Breast epithelium (tissue), 4 donors: Measurements from ENCODE around the gene SLC9A3. TPM values are rescaled to one million over a fixed set of nuclear protein-coding genes. Genes with fewer than 3 reads are reported as not detected.

Experiments used
- DNase-seq, 2 donors: peaks; one replicate each; pipeline ENCODE4 v3.0.0-alpha.2; 2019; ENCODE audit warnings: low spot score in 2 of 2
- H3K27ac ChIP-seq, 2 donors: fragments of 200-600 bp; sonication (generic) in 1 of 2; one replicate each; pipeline ENCODE4 v1.5.1; 2016 to 2019; ENCODE audit warnings: mild to moderate bottlenecking in 1 of 2
- H3K27me3 ChIP-seq, 2 donors: fragments of 200-600 bp; sonication (generic) in 1 of 2; one replicate each; pipeline versions ENCODE4 v1.5.1 to v1.6.0; 2017 to 2019; ENCODE audit warnings: control low read depth in 1 of 2, mild to moderate bottlenecking in 1 of 2
- H3K36me3 ChIP-seq: fragments of 200-600 bp; one replicate; pipeline ENCODE4 v1.5.1; 2019
- H3K4me1 ChIP-seq, 2 donors: fragments of 200-600 bp; sonication (generic); one replicate each; pipeline ENCODE4 v1.5.1; 2016 to 2019; ENCODE audit warnings: control low read depth in 1 of 2
- H3K4me3 ChIP-seq, 3 donors: fragments of 200-600 bp; sonication (generic); 1 replicate in 2 of 3; 2 replicates in 1 of 3; pipeline ENCODE4 v1.5.1; 2016 to 2019; ENCODE audit warnings: mild to moderate bottlenecking in 3 of 3, moderate library complexity in 2 of 3
- H3K9me3 ChIP-seq, 2 donors: fragments of 200-600 bp; sonication (generic) in 1 of 2; one replicate each; pipeline ENCODE4 v1.5.1; 2016 to 2019; ENCODE audit warnings: control low read depth in 1 of 2
- CTCF ChIP-seq, 3 donors: fragments of 450-650 bp; IDR thresholded peaks; one replicate each; pipeline ENCODE4 v1.5.1; 2016 to 2017; ENCODE audit warnings: antibody characterized with exemption in 3 of 3, mild to moderate bottlenecking in 3 of 3, moderate library complexity in 3 of 3
- POLR2A ChIP-seq: fragments of 450-650 bp; IDR thresholded peaks from one replicate; pipeline ENCODE4 v1.6.1; 2016; ENCODE audit warnings: antibody characterized with exemption, mild to moderate bottlenecking, moderate library complexity
- POLR2AphosphoS5 ChIP-seq, 3 donors: sonication (generic); formaldehyde crosslinking; IDR thresholded peaks; one replicate each; pipeline ENCODE4 v1.6.1; 2017; ENCODE audit warnings: antibody characterized with exemption in 3 of 3
- intact Hi-C: fragments of 100-400 bp; cut with DNase I; formaldehyde crosslinking; loops from one replicate; pipeline ENCODE4 v1.15.1; 2023; ENCODE audit warnings: low total_unique reads
- total RNA-seq, 3 donors: library from RNA; depleted of rRNA; stranded (reverse); fragments of >200 nt; gene quantifications; one replicate each; pipeline ENCODE4 v1.1.0, GENCODE V29; 2016

SLC9A3 gene
- total RNA-seq, 3 donors from 2014 or later, result 1.1 to 5.6 (median 2.3) TPM

- Histone ChIP-seq H3K27ac (no peak overlapping the region), H3K4me1 (no peaks in the 10 kb centered on the region), H3K4me3 (no peak overlapping the region), H3K9me3 (no peaks in the 10 kb centered on the region), H3K27me3 (peaks cover 3 to 86% of the 10 kb centered on the region in 2 donors), H3K36me3 (no peaks in the 10 kb centered on the region)
- intact Hi-C loops, result no loop called here
- DNase-seq, result no peak
- TF ChIP-seq POLR2A (no peak), CTCF (IDR thresholded peaks at IDR 0.05) (no peak), POLR2AphosphoS5 (IDR thresholded peaks at IDR 0.05) (no peak)
Observed at GRCh38 chr5:534743-535671, 10.8 kb upstream of the SLC9A3 start.

GRCh38 chr5:533955-534742 is 9.9 kb upstream of the SLC9A3 start:
- H3K27ac ChIP-seq, result no peak overlapping the region
- no peak for DNase-seq
- H3K4me3 ChIP-seq, result no peak overlapping the region
- no peaks in the 10 kb centered on the region for H3K36me3 ChIP-seq
- H3K9me3 ChIP-seq, result no peaks in the 10 kb centered on the region
- H3K4me1 ChIP-seq, result no peaks in the 10 kb centered on the region
- intact Hi-C loops, result no loop called here
- H3K27me3 ChIP-seq, result peaks cover 3 to 80% of the 10 kb centered on the region in 2 donors
- TF ChIP-seq CTCF (IDR thresholded peaks at IDR 0.05) (no peak), POLR2AphosphoS5 (IDR thresholded peaks at IDR 0.05) (no peak), POLR2A (no peak)

- Histone ChIP-seq H3K4me1 (no peaks in the 10 kb centered on the region), H3K27me3 (peaks cover 8 to 80% of the 10 kb centered on the region in 2 donors), H3K4me3 (no peak overlapping the region), H3K9me3 (no peaks in the 10 kb centered on the region), H3K27ac (no peak overlapping the region), H3K36me3 (no peaks in the 10 kb centered on the region)
- intact Hi-C loops, result no loop called here
- DNase-seq, result no peak
- no peak for TF ChIP-seq CTCF (IDR thresholded peaks at IDR 0.05)
- no peak for TF ChIP-seq POLR2A
- no peak for TF ChIP-seq POLR2AphosphoS5 (IDR thresholded peaks at IDR 0.05)
Observed at GRCh38 chr5:533243-533954, 9.2 kb upstream of the SLC9A3 start.

GRCh38 chr5:532521-533242 is 8.4 kb upstream of the SLC9A3 start:
- no peaks in the 10 kb centered on the region for H3K36me3 ChIP-seq
- intact Hi-C loops, result no loop called here
- H3K27ac ChIP-seq, result no peak overlapping the region
- no peak for DNase-seq
- H3K4me1 ChIP-seq, result no peaks in the 10 kb centered on the region
- H3K9me3 ChIP-seq, result no peaks in the 10 kb centered on the region
- TF ChIP-seq CTCF (IDR thresholded peaks at IDR 0.05) (no peak), POLR2A (no peak), POLR2AphosphoS5 (IDR thresholded peaks at IDR 0.05) (no peak)
- peaks cover 9 to 80% of the 10 kb centered on the region in 2 donors for H3K27me3 ChIP-seq
- H3K4me3 ChIP-seq, result no peak overlapping the region
